A673 (cell line): ENCODE measurements around the gene ITSN2. TPM values are rescaled to one million over a fixed set of nuclear protein-coding genes. Genes with fewer than 3 reads are reported as not detected.

Experiments
- BruUV-seq: library from RNA; stranded (reverse); fragments of 400-500 nt; replicated peaks from 2 replicates; lab custom pipeline; 2021; lab: Mats Ljungman, UMichigan
- CTCF ChIA-PET: fragments of 300-600 bp; sonication (Branson Sonifier 250); formaldehyde crosslinking; loops from one replicate; lab custom pipeline; 2022; ENCODE audit warnings: antibody characterized with exemption; lab: Charles Lee
- POLR2A ChIA-PET: fragments of 300-600 bp; sonication (Branson Sonifier 250); formaldehyde crosslinking; loops from one replicate; lab custom pipeline; 2022; ENCODE audit warnings: antibody characterized with exemption; ENCODE audit not compliant: low non-redundant PET; lab: Charles Lee
- DNase-seq: peaks from one replicate; pipeline ENCODE4 v3.0.0-alpha.2; 2015; ENCODE audit warnings: low spot score
- H3K27ac ChIP-seq: fragments of 200-600 bp; sonication (generic); 2 replicates; pipeline ENCODE4 v1.5.1; 2016; ENCODE audit warnings: mixed run types, low read depth, mild to moderate bottlenecking, mixed read lengths, antibody characterized with exemption, low read length; ENCODE audit not compliant: poor library complexity, severe bottlenecking
- H3K27me3 ChIP-seq: fragments of 200-600 bp; sonication (generic); replicated peaks from 2 replicates; pipeline ENCODE4 v1.6.1; 2017; ENCODE audit warnings: mixed run types, low read depth, mild to moderate bottlenecking, mixed read lengths, antibody characterized with exemption, low read length; ENCODE audit not compliant: insufficient read depth, poor library complexity
- H3K36me3 ChIP-seq: fragments of 200-600 bp; sonication (generic); 2 replicates; pipeline ENCODE4 v1.6.1; 2016; ENCODE audit warnings: mixed run types, mild to moderate bottlenecking, mixed read lengths, antibody characterized with exemption, low read length; ENCODE audit not compliant: insufficient read depth, poor library complexity, severe bottlenecking
- H3K4me1 ChIP-seq: fragments of 200-600 bp; sonication (generic); 2 replicates; pipeline ENCODE4 v1.6.1; 2017; ENCODE audit warnings: mixed run types, mild to moderate bottlenecking, mixed read lengths, antibody characterized with exemption, low read length; ENCODE audit not compliant: insufficient read depth, poor library complexity, severe bottlenecking
- H3K4me3 ChIP-seq: fragments of 200-600 bp; sonication (generic); 2 replicates; pipeline ENCODE4 v1.5.1; 2016; ENCODE audit warnings: low read depth, mixed run types, mild to moderate bottlenecking, mixed read lengths, low read length; ENCODE audit not compliant: poor library complexity, severe bottlenecking
- H3K9me3 ChIP-seq: fragments of 200-600 bp; sonication (generic); 2 replicates; pipeline ENCODE4 v1.6.1; 2016; ENCODE audit warnings: mixed run types, low read depth, mild to moderate bottlenecking, mixed read lengths, antibody characterized with exemption, low read length; ENCODE audit not compliant: poor library complexity, severe bottlenecking
- EZH2 ChIP-seq: fragments of 200-600 bp; sonication (generic); IDR thresholded peaks from 2 replicates; pipeline ENCODE4 v1.6.1; 2017; ENCODE audit warnings: borderline replicate concordance, low read depth, mild to moderate bottlenecking, mixed read lengths, antibody characterized with exemption, low read length; ENCODE audit not compliant: poor library complexity, severe bottlenecking
- intact Hi-C: fragments of 100-400 bp; cut with micrococcal nuclease; formaldehyde crosslinking; loops from one replicate; pipeline ENCODE4 v1.10.0; 2022; ENCODE audit not compliant: unreplicated experiment
- total RNA-seq: library from RNA; stranded (reverse); gene quantifications from 2 replicates; pipeline ENCODE4 v1.2.3, GENCODE V29; 2021
- TF ChIP-seq, protein P1 (sequence below): fragments of 300-800, 200-600 bp; sonication (generic); conservative IDR thresholded peaks from 2 replicates; pipeline ENCODE4 v1.5.1; 2017; ENCODE audit warnings: low read depth, mild to moderate bottlenecking, antibody characterized with exemption, low read length, moderate library complexity, mixed read lengths

The ITSN2 gene
- total RNA-seq, 1 experiment from 2014 or later = 16.4 TPM

DNA sequence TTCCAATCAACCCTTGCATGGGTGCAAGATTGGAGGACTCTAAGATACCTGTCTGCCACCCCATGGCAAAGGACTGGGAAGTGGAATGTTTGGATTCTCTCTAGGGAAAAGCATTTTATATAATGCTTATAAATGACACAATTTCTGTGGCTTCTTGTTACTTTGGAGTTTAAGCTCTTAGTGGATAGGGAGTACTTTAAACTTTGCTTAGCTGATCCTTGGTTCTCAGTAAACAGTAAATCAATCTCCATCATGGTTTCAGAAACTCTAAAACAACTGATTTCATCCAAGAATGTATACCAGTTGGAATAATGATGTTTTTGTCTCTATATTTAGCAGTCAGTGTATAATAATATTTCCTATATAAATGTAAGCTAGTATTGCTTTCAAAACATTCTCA, 199.6 kb downstream of the ITSN2 start:
- no peak for DNase-seq
- intact Hi-C loops = loop anchor here (10.0 kb wide), 1 partner anchor 336 kb away; no protein-coding TSS in a partner anchor
- Histone ChIP-seq H3K27me3 (no peaks in the 10 kb centered on the region), H3K36me3 (no peaks in the 10 kb centered on the region), H3K9me3 (no peaks in the 10 kb centered on the region), H3K4me1 (no peaks in the 10 kb centered on the region), H3K27ac (no peak overlapping the region), H3K4me3 (no peak overlapping the region)
- ChIA-PET CTCF (no interaction called here), POLR2A (no interaction called here)
- TF ChIP-seq, protein P1, sequence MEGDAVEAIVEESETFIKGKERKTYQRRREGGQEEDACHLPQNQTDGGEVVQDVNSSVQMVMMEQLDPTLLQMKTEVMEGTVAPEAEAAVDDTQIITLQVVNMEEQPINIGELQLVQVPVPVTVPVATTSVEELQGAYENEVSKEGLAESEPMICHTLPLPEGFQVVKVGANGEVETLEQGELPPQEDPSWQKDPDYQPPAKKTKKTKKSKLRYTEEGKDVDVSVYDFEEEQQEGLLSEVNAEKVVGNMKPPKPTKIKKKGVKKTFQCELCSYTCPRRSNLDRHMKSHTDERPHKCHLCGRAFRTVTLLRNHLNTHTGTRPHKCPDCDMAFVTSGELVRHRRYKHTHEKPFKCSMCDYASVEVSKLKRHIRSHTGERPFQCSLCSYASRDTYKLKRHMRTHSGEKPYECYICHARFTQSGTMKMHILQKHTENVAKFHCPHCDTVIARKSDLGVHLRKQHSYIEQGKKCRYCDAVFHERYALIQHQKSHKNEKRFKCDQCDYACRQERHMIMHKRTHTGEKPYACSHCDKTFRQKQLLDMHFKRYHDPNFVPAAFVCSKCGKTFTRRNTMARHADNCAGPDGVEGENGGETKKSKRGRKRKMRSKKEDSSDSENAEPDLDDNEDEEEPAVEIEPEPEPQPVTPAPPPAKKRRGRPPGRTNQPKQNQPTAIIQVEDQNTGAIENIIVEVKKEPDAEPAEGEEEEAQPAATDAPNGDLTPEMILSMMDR = no peak
- TF ChIP-seq EZH2 = no peak
- no TSS peak for BruUV-seq

DNA sequence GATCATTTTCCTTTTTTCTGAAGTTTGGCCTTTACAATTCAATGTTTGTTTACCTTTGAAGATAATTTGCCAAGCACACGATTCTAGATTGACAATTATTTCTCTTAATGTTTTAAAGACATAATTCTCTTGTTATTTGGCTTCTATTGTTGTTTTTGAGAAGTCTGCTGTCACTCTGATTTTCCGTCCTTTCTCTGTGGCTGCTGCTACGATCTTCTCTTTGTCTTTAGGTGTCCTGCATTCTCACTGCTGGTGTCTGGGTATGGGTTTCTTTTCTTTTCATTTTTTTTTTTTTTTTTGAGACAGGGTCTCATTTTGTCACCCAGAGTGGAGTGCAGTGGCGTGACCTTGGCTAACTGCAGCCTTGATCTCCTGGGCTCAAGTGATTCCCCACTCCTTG, 200.6 kb downstream of the ITSN2 start:
- no TSS peak for BruUV-seq
- H3K9me3 ChIP-seq = no peaks in the 10 kb centered on the region
- H3K4me1 ChIP-seq = no peaks in the 10 kb centered on the region
- TF ChIP-seq, protein P1 = no peak
- TF ChIP-seq EZH2 = no peak
- DNase-seq = no peak
- no peaks in the 10 kb centered on the region for H3K36me3 ChIP-seq
- H3K4me3 ChIP-seq = no peak overlapping the region
- ChIA-PET CTCF (no interaction called here), POLR2A (interaction anchor here (0.7 kb wide), 1 partner anchor 50 kb away, joined by 5 read pairs; no protein-coding TSS in a partner anchor)
- intact Hi-C loops = loop anchor here (10.0 kb wide), 1 partner anchor 335 kb away; no protein-coding TSS in a partner anchor
- H3K27ac ChIP-seq = no peak overlapping the region
- no peaks in the 10 kb centered on the region for H3K27me3 ChIP-seq

DNA sequence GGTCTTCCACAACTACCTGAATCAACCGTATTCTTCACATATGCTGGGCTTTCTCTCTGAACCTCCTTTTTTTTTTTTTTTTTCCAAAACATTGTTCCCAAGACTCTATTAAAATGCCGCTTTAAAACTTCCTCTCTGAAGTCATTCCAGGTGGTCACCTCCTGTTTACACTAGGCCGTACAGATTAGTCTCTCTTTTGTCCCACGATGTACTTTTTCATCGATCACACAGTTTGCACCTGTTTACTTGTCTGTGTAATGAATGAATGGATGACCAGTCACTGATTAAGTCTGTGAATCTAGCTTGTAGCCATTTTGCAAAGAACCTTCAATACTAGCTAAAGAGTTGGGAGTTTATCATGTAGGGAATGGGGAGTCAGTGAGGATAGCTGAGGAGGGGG, 202.2 kb downstream of the ITSN2 start:
- DNase-seq = no peak
- TF ChIP-seq EZH2 = no peak
- TF ChIP-seq, protein P1 = no peak
- no peaks in the 10 kb centered on the region for H3K9me3 ChIP-seq
- POLR2A ChIA-PET = no interaction called here
- H3K27me3 ChIP-seq = no peaks in the 10 kb centered on the region
- H3K27ac ChIP-seq = no peak overlapping the region
- BruUV-seq = no TSS peak
- intact Hi-C loops = no loop called here
- H3K4me3 ChIP-seq = no peak overlapping the region
- CTCF ChIA-PET = no interaction called here
- no peaks in the 10 kb centered on the region for H3K4me1 ChIP-seq
- H3K36me3 ChIP-seq = no peaks in the 10 kb centered on the region
